Ovary (tissue), 3 donors: ENCODE data around the gene ITGB2.

Experiments used
- CTCF ChIP-seq, 3 donors: fragments of 450-650 bp in 2 of 3; fragments of 200-600 bp in 1 of 3; IDR thresholded peaks; one replicate each; pipeline versions ENCODE4 v1.5.1 to v1.8.0; 2016 to 2022; ENCODE audit warnings: antibody characterized with exemption in 3 of 3, mild to moderate bottlenecking in 1 of 3
- EP300 ChIP-seq: sonication (generic); formaldehyde crosslinking; IDR thresholded peaks from one replicate; pipeline ENCODE4 v1.6.1; 2017; ENCODE audit warnings: antibody characterized with exemption
- POLR2A ChIP-seq: fragments of 450-650 bp; IDR thresholded peaks from one replicate; pipeline ENCODE4 v1.6.1; 2017; ENCODE audit warnings: antibody characterized with exemption, mild to moderate bottlenecking, moderate library complexity
- donor health status: DM: no; HTN: no; CAD: no.

GRCh38 chr21:44883250-44883649 is 37.4 kb downstream of the ITGB2 start:
- TF ChIP-seq CTCF (IDR thresholded peaks at IDR 0.05): no peak
- TF ChIP-seq EP300: no peak
- TF ChIP-seq POLR2A: no peak
